ENCODE measurements around the gene RGL3. TPM values are rescaled to one million over a fixed set of nuclear protein-coding genes. Genes with fewer than 3 reads are reported as not detected.
"Not testable (repeated sequence)": the region's sequence is repeated elsewhere in the genome, so short reads cannot be mapped to it uniquely, and the experiment has no call there.

RGL3 gene
- total RNA-seq, 1 donor from 2014 or later, result 0.96 TPM

DNA sequence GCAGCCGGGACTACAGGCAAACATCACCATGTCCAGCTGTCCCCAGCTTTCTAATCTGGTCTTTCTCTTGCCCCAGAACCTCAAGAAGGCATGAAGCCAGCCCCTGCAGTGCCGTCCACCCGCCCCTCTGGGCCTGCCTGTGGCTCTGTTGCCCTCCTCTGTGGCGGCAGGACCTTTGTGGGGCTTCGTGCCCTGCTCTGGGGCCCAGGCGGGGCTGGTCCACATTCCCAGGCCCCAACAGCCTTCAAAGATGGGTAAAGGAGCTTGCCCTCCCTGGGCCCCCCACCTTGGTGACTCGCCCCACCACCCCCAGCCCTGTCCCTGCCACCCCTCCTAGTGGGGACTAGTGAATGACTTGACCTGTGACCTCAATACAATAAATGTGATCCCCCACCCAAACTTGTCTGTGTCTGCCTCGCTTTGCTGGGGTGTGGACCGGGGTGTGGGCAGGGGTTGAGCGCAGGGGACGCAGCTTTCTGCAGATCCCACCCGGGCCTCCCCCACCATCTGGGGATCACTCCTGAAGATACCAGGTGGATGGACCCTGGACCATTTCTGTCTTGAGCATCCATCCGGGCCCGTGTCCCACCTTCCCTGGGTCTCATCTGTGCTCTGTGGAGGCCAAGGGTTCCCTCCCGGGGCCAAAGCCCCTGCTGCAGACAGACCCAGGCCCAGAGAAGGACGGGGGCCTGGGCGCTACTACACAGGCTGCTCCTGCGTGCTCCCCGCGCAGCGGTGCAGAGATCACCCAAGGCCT lies 31.6 kb upstream of the RGL3 start:
- no peak for DNase-seq (ENCODE audit: low spot score)

DNA sequence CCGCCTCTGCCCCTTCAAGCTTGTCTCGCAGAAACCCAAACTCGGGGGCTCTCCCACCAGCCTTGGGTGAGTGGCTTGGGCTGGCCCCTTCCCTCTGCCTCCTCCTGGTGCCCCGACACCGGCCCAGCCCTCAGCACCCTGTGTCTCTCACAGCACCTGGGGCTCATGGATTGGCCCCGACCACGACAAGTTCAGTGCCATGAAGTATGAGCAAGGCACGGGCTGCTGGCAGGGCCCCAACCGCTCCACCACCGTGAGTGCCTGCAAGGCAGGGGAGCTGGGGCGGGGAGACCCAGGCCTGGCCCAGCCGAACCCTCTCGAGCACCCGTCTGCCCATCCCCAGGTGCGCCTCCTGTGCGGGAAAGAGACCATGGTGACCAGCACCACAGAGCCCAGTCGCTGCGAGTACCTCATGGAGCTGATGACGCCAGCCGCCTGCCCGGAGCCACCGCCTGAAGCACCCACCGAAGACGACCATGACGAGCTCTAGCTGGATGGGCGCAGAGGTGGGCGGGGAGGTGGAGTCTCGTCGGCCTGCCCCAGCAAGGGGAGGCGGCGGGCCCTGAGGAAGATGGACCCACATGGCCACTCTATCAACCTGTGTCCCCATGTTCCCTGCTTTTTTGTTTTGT lies 29.9 kb upstream of the RGL3 start:
- DNase-seq (ENCODE audit: low spot score), result no peak

DNA sequence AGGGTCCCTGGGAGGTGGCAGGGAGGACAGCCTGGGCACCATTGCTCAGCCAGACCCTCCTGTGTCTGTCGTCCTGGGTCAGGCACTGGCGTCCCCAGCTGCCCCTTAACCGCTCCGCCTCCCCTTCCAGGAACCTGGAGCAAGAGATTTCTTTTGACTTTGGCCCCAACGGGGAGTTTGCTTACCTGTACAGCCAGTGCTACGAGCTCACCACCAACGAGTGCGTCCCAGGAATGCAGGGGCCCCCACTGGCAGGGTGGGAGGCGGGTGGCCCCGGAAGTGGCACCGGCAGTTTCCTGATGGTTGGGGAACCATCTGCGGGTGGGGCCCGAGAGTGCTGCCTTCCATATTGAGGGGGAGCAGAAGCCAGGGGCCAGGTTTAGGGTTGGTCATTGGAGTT lies 29.3 kb upstream of the RGL3 start:
- no peak for DNase-seq (ENCODE audit: low spot score)

DNA sequence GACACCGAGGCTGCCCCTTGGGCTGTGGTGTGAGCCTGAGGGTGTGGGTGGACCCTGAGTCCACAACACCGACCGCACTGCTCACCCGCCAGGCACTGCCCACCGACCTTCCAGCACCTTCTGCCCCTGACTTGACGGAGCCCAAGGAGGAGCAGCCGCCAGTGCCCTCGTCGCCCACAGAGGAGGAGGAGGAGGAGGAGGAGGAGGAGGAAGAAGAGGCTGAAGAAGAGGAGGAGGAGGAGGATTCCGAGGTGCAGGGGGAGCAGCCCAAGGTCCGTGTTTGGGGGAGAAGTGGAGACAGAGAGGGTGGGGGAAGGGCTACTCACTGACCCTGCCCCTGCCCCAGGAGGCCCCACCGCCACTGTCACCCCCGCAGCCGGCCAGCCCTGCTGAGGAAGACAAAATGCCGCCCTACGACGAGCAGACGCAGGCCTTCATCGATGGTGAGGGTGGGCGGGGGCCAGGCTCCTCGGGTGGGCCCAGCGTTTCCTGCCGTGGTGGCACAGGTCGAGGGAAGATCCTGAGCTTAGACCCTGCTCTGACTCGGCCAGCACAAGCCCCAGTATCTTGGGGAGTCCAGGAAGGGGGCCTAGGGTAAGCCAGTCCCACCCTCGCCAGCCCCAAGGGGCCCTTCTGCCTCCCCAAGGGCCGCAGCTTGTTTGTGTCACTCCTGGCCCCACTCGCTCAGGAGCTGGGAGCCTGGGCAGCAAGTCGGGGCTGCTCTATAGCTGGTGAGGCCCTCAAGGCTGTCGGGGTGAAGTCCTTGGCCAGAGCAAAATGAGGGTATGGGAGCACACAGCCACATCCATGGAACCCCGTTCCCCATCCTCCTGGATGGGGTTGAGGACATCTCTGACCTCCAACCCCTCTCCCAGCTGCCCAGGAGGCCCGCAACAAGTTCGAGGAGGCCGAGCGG lies 28.5 kb upstream of the RGL3 start:
- DNase-seq (ENCODE audit: low spot score), result no peak

DNA sequence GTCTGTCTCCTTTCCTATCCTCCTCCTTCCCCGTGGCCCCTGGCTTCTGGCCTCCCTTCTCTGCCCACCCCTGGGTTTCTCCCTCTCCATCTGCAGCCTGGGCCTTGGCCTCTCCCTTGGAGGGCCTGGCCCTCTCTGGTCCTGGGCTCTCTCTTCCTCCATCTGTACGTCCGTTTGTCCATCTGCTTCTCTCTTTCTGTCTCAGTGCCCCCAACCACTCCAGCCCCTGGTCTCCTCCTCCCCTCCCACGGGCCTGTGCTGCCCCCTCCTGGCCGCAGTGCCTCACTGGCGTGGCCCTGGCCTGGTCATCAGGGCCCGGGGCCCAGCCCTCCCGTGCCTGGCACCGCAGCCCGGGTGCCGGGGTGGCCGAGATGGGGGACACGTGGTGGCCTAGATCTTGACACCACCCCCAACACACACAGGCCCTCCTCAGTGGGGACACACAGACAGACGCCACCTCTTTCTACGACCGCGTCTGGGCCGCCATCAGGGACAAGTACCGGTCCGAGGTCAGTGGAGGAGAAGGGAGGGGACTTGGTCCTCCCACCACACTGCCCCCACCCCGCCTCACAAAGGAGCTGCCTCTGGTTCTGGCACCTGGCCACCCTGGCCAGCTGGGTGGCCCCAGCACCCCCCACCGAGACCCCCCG lies 27.7 kb upstream of the RGL3 start:
- DNase-seq (ENCODE audit: low spot score), result peak; percentile 23

DNA sequence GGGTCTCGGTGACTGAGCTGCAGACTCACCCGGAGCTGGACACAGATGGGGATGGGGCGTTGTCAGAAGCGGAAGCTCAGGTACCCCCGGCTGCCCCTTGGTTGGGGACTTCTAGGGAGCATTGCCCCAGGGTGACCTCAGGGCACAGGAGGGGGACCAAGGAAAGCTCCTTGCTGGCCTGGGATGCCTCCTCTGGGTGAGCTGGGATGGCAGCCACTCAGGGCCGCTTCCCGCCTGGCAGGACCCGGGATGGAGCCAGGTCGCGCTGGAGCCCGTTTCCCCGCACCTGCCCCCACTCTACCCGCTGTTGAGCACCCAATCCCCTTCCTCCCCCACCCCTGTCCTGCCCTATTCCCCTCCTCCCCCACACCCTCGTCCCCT lies 27.1 kb upstream of the RGL3 start:
- DNase-seq (ENCODE audit: low spot score), result no peak

DNA sequence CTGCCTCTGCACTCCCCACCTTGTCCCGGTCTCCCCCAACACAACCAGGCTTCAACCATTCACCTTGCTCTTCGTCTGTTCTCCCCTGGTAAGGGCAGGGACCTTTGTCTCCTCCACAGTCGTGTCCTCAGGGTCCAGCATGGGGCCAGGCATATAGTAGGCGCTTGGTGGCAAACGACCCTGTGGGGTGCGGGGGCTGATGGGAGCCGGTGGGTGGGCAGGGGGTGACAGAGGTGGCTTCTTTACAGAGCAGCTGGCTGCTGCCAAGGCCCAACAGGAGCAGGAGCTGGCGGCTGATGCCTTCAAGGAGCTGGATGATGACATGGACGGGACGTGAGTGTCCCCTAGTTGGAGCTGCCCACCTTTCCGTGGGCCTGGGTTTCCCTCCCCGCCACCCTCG lies 26.0 kb upstream of the RGL3 start:
- DNase-seq (ENCODE audit: low spot score), result no peak

DNA sequence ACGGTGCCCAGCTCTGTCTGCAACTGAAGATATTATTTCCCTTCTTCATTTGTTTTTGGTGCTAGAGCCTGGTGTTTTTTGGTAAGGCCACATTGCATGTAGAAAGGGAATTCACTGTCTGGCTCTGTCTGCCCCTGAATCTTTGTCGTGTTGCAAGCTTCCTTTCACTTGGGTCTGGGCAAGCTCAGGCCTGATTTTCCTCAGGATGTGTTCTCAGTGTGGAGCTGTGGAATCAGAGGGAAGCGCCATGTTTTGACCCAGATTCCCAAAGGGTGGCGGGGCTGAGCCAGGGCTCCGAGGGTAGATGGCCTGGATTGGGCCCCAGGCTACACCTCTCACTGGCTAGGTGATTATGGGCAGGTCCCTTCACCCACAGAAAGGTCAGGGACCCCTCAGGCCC lies 24.9 kb upstream of the RGL3 start:
- no peak for DNase-seq (ENCODE audit: low spot score)

DNA sequence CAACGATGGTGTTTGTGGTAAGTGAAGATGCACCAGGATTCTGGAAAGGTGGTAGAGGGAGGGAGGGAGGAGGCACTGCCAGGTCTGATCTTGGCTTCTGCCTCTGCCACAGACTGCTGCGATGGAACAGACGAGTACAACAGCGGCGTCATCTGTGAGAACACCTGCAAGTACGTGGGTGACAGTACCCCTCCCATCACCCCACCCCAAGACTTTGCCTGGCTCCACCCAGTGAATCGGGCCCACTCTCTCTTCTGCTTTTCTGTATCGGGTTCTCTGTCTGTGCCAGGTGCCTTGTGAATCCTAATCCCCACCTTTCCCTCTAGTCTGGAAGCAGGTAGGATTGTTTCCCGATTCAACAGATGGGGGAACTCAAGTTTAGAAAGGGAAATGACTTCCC lies 18.8 kb upstream of the RGL3 start:
- no peak for DNase-seq (ENCODE audit: low spot score)

DNA sequence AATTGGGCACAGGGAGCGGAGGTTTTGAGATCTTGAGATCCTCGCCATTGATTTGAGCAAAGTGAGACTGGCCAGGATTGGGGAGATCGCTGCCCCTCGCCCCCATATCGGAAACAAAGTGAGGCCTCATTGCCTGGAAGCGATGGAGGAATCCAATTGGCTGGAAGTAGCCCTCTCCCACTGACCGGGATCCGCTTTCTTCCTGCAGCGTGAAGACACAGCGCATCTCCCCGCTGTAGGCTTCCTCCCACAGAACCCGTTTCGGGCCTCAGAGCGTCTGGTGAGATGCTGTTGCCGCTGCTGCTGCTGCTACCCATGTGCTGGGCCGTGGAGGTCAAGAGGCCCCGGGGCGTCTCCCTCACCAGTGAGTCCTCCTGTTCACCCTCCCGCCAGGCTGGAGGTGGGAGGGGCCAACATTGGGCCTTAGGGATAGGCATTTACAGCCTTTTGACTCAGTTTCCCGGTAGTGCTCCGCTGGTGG lies 16.8 kb upstream of the RGL3 start:
- no peak for DNase-seq (ENCODE audit: low spot score)

DNA sequence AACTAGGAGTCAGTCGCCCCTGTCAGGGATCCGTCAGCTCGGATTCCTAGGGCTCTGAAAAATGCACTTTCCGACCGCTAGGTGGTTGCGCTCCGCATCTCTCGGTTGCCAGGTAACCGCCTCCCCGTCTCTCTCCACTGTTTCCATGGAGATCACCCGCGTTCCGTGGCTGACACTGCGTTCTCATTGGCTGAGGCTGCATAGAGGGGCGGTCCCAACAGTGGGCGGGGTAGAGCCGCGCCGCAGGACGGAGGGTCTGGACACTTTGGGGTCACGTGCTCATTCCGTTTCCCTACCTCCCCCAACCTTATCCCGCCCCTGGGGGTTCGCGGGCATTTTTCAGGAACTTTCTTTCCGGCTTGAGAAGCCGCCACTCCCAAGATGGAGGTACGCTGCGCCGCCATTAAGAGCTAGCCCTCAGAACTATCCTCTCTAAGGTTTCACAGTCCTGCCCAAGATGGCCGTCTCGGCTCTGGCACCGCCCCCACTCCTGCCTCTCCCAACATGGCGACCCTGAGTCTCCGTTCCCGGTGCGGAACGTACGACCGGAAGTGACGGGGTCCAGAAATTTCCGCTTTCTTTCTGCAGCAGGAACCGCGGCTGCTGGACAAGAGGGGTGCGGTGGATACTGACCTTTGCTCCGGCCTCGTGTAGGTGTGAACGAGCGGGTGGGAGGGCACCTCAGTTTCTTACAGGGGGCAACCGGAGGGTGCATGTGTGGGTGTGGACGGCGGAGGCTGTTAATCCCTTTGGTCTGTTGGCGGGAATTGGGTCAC lies 16.1 kb upstream of the RGL3 start, which contains the start of the genes ODAD3 and PRKCSH:
Gene ODAD3 (minus strand): TSS at position 65 of the 776 bp plus-strand sequence. CDS start 105 bp downstream, outside the sequence.
Gene PRKCSH (plus strand): TSS at position 579 of the 776 bp plus-strand sequence. CDS start 483 bp downstream, outside the sequence.
- peak; percentile 100 for DNase-seq (ENCODE audit: low spot score)

DNA sequence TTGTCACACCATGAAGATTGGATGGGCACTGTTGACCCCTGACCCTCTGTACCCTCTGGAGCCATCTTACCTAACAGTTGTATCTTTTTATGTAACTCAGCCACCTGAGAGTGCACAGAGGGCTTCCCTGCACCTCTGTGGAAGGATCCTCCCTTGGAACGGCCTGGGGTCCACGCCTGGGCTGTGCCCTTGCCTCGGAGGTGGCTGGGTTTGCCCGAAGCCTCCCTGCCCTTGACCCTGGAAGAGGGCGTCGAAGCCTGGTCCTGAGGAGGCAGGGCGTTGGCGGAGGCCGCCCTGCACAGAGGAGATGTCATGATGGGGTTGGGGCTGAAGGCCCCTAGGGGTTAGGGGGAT lies 15.6 kb upstream of the RGL3 start:
- no peak for DNase-seq (ENCODE audit: low spot score)

DNA sequence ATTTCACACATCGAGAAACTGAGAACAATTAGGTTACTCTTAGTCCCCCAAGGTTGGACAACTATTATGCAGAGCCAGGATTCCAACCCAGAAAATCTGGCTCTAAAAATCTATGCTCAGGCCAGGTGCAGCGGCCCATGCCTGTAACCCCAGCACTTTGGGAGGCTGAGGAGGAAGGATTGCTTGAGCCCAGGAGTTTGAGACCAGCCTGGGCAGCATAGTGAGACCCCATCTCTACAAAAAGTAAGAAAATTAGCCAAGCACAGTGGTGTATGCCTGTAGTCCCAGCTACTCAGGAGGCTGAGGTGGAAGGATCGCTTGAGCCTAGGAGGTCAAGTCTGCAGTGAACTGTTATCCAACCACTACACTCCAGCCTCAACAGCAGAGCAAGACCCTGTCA lies 14.4 kb upstream of the RGL3 start:
- DNase-seq (ENCODE audit: low spot score), result not testable (repeated sequence)

DNA sequence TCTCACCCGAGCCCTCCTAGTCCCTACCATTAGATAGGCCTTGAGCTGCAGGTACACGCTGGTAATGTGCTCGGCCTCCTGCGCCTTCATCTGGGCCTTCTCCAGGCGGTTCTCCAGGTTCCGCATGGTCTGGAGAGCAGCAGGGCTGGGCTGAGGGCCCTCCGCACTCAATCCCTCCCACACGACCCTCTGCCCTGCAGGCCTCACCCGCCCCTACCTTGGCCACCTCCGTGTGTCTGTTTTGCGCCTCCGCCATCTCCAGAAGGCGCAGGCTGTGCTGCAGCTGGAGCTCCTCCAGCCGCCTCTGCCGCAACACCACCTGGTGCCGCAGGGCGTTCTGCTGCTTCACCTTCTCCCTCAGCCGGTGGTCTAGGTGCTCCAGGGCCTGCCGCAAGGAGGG lies 7.5 kb upstream of the RGL3 start:
- no peak for DNase-seq (ENCODE audit: low spot score)

DNA sequence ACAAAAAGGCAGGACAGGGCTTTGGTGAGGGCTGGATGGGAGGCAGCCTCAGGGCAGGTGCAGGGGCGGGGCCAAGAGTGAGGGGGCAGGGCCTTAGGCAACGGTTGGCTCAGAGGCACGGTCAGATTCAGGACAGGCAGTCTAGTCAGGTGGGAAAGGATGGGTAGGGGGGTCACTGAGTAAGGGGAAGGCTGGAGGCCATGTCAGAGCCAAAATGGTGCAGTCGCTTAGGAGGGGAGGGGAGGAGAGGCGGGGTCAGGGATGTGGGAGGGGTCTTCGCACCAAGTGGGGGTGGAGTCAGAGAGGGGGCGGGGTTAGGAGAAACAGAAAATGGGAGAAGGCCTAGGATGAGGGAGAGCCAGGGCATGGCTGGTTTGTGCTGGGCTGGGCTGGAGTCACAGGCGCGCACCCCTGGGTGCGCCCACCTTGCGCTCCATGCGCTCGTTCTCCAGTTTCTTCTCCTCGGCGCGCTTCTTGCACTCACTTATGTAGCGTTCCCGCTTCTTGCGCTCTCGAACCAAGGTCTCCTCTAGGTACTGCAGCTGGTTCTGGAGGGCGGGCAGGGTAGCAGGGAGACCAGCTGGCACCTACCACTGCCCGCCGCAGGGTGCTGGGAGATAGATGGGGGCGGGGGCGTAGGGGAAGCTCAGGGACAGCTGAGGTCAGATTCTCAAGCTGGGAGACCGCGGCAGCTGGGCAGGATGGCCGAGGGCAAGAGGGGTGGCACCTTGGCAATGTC lies 6.8 kb upstream of the RGL3 start:
- no peak for DNase-seq (ENCODE audit: low spot score)

DNA sequence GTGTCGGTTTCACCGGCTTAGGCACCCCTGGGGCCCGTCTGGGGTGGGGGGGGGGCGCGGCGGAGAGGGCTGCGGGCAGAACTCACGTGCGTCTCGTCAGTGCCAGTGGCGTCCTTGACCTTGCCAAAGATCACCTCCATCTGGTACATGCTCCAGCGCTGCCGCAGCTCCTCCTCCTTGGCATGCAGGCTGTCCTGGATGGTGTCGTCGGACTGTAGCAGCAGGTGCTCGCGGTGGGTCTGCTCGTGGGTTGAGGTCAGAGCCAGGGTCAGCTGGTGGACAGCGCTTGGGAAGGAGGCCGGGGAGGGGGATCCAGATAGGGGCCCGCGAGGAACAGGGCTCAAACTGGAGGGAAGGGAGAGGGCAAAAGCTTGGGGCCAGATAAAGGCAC lies 4.7 kb upstream of the RGL3 start:
- no peak for DNase-seq (ENCODE audit: low spot score)

DNA sequence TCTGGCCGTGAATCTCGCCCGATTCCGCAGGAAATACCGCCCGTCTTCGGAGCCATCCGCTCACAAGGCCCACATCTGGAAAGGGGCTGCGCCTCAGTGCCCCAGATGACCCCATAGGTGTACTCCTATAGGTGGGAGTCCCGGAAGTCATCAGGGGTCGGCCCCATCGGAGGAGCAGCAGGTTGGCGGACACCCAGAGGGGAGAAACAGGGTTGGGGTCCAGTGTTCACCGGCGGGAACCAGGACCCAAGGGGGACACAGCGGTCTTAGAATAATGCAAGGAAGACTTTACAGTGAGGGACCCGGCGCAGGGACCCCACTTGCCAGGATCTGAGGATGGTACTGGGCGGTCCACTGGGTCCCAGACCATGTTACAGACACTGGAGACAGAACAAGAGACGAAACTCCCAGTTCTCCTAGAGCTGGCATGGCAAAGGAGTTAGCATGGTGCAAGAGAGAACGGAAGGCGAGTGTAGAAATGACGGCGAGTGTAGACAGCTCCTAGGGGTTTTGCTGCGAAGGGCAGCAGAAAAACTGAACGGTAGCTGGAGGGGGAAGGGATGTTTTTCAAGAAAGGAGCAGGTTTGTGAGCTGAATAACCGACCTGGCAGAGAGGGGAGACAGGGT lies 4.2 kb upstream of the RGL3 start:
- DNase-seq (ENCODE audit: low spot score), result no peak

DNA sequence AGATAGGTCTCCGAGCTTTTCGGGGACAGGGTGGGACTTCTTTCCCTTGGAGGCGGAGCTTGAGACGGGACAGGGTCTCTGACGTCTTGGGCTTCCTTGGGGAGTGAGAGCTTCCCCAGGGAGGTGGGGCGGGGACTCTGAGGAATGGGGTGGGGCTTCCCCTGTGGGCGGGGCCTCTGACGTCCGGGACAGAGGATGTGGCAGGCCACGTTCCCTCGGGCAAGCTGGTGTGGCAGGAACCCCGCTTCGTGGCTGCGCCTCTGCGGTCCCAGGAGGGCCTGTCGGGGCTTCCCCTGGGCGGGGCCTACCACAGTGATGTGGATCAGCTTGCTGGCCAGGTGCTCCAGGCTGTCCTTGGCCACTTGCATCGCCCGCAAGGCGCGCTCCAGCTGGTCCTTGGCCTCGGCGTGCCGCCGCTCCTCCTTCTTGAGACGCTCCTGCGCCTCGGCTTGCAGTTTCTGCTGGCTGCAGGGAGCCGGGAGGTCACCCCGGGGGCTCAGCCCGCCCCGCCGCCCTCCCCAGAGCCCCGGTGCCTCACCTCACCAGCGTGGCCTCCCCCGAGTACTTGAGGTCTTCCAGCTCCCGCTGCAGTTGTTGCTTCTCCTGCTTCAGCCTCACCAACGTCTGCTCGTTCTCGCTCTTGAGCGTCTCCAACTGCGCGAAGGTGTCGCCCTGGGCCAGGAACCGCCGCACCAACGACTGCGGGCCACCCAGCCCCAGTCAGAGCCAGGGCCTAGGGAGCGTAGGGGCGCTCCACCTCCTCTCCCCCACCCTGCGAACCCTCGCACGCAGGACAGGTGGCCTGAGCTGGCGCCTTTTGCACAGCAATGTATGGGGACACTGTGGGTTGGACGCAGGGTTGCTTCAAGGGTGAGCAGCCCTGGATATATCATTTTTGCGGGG lies 3.3 kb upstream of the RGL3 start:
- peak; percentile 83 for DNase-seq (ENCODE audit: low spot score)

Measured in umbilical cord (tissue), 2 donors.